ENCODE results near the gene GPR137B. TPM values are rescaled to one million over a fixed set of nuclear protein-coding genes. Genes with fewer than 3 reads are reported as not detected.

GPR137B gene
- total and polyA plus RNA-seq, 8 donors: 2.9 to 64.8 (median 12.5) TPM

DNA sequence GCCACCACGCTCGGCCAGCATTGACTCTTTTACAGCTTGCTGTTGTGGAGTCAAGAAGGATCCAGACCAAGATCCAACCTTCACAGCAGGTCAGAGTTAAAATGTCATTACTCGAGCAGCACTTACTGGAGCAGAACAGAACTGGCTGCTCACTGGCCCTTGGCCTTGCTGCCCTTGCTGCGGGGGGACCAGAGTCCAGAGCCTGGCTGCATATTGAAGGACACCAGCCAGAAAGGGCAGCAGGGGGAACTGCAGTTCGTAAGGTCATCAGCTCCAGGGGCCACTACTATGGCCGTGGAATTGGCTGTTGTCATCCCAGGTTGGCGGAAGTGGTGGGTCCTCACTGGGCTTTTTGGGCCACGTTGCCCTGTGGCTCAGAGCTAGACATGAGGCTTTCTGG is 15.3 kb upstream of the GPR137B start:
- DNase-seq: no peak
- TF ChIP-seq, protein P1, sequence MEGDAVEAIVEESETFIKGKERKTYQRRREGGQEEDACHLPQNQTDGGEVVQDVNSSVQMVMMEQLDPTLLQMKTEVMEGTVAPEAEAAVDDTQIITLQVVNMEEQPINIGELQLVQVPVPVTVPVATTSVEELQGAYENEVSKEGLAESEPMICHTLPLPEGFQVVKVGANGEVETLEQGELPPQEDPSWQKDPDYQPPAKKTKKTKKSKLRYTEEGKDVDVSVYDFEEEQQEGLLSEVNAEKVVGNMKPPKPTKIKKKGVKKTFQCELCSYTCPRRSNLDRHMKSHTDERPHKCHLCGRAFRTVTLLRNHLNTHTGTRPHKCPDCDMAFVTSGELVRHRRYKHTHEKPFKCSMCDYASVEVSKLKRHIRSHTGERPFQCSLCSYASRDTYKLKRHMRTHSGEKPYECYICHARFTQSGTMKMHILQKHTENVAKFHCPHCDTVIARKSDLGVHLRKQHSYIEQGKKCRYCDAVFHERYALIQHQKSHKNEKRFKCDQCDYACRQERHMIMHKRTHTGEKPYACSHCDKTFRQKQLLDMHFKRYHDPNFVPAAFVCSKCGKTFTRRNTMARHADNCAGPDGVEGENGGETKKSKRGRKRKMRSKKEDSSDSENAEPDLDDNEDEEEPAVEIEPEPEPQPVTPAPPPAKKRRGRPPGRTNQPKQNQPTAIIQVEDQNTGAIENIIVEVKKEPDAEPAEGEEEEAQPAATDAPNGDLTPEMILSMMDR (IDR thresholded peaks at IDR 0.05): no peak
- TF ChIP-seq POLR2AphosphoS5 (IDR thresholded peaks at IDR 0.05) (no peak), EP300 (IDR thresholded peaks at IDR 0.05) (no peak), POLR2A (IDR thresholded peaks at IDR 0.05) (no peak)
- H3K9me3 ChIP-seq: no peaks in the 10 kb centered on the region
- H3K4me1 ChIP-seq: no peaks in the 10 kb centered on the region
- H3K27ac ChIP-seq: no peak overlapping the region
- intact Hi-C loops (cut with DNase I; ENCODE audit: low total_unique reads): no loop called here
- H3K27me3 ChIP-seq: peaks cover 0 to 4% (median 0%) of the 10 kb centered on the region in 3 donors
- no peaks in the 10 kb centered on the region for H3K36me3 ChIP-seq
- no peak overlapping the region for H3K4me3 ChIP-seq
- 87 to 93% (median 90%) methylated on average over 8 of the region's 8 CpGs for whole genome bisulfite sequencing, 5 donors

DNA sequence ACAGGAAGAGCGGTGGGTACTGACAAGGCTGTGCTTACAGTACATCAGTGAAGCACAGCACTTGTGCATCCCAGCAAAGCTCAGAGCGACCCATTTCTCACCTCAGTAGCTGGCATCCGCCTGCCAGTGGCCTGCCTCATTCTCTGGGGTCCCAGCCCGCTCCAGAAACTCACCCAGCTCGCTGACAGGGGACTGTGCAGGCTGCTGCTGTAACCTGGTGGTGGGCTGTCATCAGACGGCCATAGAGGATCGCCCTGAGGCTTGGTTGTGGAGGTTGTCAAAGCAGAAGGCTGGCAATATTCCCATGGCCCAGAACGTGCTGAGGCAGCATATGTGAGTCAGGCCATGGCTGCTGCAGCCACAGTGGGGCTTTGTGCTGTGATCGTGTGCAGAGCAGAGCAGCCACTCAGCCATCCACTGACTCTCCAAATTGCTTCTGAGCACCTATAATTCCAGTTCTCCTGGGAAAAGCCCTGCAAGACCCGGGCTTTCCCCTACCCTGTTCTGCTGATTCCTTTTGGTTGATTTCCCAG is 13.6 kb upstream of the GPR137B start:
- no peak overlapping the region for H3K4me3 ChIP-seq
- H3K4me1 ChIP-seq: no peaks in the 10 kb centered on the region
- no peak overlapping the region for H3K27ac ChIP-seq
- TF ChIP-seq, protein P1 (IDR thresholded peaks at IDR 0.05): no peak
- no peak for TF ChIP-seq POLR2AphosphoS5 (IDR thresholded peaks at IDR 0.05)
- no peak for TF ChIP-seq POLR2A (IDR thresholded peaks at IDR 0.05)
- no peak for TF ChIP-seq EP300 (IDR thresholded peaks at IDR 0.05)
- intact Hi-C loops (cut with DNase I; ENCODE audit: low total_unique reads): no loop called here
- no peaks in the 10 kb centered on the region for H3K9me3 ChIP-seq
- peaks cover 0 to 4% (median 0%) of the 10 kb centered on the region in 3 donors for H3K27me3 ChIP-seq
- WGBS, 5 donors: 83 to 91% (median 85%) methylated on average over 10 of the region's 10 CpGs
- peak in 1 of 2 donors; percentile 45 for DNase-seq
- H3K36me3 ChIP-seq: no peaks in the 10 kb centered on the region

DNA sequence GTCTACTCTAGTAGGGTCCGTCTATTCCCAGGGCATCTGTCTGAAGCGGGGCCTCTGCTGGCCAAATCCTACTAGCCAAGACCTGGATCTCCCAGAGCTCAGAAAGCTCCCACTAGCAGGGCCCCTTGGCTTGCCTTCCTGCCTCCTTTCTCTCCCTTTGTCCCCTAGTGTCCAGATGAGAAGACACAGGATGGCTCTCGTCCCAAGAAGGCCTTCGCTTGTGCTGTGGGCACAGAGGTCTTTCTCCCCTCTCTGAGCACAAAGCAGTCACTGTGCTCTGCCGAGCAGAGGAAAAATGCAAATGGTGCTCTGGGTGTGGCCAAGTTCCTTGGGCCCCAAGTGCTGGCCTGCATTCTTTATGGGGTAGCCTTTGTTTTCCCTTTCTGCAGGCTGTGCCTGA is 13.0 kb upstream of the GPR137B start:
- TF ChIP-seq, protein P1 (IDR thresholded peaks at IDR 0.05): no peak
- no peak for TF ChIP-seq POLR2AphosphoS5 (IDR thresholded peaks at IDR 0.05)
- TF ChIP-seq EP300 (IDR thresholded peaks at IDR 0.05): no peak
- no peak for TF ChIP-seq POLR2A (IDR thresholded peaks at IDR 0.05)
- 67 to 79% (median 76%) methylated on average over 5 of the region's 5 CpGs for WGBS, 5 donors
- Histone ChIP-seq H3K9me3 (no peaks in the 10 kb centered on the region), H3K27me3 (peaks cover 0 to 4% (median 0%) of the 10 kb centered on the region in 3 donors), H3K4me3 (no peak overlapping the region), H3K4me1 (no peaks in the 10 kb centered on the region), H3K27ac (no peak overlapping the region), H3K36me3 (no peaks in the 10 kb centered on the region)
- peak in 1 of 2 donors; percentile 28 for DNase-seq
- intact Hi-C loops (cut with DNase I; ENCODE audit: low total_unique reads): no loop called here

DNA sequence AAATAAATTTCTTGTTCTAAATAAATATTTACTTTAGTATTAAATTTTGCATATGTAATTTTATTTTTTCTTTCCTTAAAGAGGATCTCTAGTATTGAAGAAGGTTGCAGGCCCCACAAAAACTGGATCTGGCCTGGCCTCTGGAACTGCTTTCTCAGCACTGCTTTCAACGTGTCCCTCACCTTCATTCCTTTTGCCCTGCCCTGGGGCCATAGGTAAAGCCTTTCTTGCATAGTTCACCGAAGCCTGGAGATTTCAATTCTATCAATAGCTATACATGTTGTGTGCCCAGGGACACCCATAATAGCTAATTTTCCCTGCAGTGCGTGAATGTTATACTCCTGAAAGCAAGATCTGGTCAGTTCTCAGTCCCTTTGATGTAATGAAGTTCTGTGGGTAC is 12.0 kb upstream of the GPR137B start:
- Histone ChIP-seq H3K36me3 (no peaks in the 10 kb centered on the region), H3K27ac (no peak overlapping the region), H3K4me3 (no peak overlapping the region), H3K27me3 (peaks cover 0 to 4% (median 0%) of the 10 kb centered on the region in 3 donors), H3K4me1 (no peaks in the 10 kb centered on the region), H3K9me3 (no peaks in the 10 kb centered on the region)
- DNase-seq: no peak
- intact Hi-C loops (cut with DNase I; ENCODE audit: low total_unique reads): no loop called here
- TF ChIP-seq, protein P1 (IDR thresholded peaks at IDR 0.05): no peak
- TF ChIP-seq EP300 (IDR thresholded peaks at IDR 0.05) (no peak), POLR2AphosphoS5 (IDR thresholded peaks at IDR 0.05) (no peak), POLR2A (IDR thresholded peaks at IDR 0.05) (no peak)
- WGBS, 5 donors: 82 to 95% (median 92%) methylated on average over 3 of the region's 3 CpGs
